K562 (cell line): ENCODE measurements around the gene EGFL6. TPM values are rescaled to one million over a fixed set of nuclear protein-coding genes. Genes with fewer than 3 reads are reported as not detected.

ENCODE experiments used
- CTCF ChIP-seq, 3 experiments: IDR thresholded peaks in 2 of 3; conservative IDR thresholded peaks in 1 of 3; 2 replicates each; pipeline ENCODE4 v1.5.1; 2011 to 2012; ENCODE audit warnings: low read length in 3 of 3, mild to moderate bottlenecking in 3 of 3, control low read depth in 2 of 3, improper control_type of control experiment in 1 of 3, inconsistent platforms in 1 of 3, low read depth in 1 of 3, mixed read lengths in 1 of 3, moderate library complexity in 1 of 3; ENCODE audit not compliant: insufficient read depth in 2 of 3
- DPF2 ChIP-seq: fragments of 450-650 bp; IDR thresholded peaks from 2 replicates; pipeline ENCODE4 v1.6.1; 2016
- FOXM1 ChIP-seq, 2 experiments: fragments of 450-650 bp in 1 of 2; sonication (generic) in 1 of 2; formaldehyde crosslinking in 1 of 2; IDR thresholded peaks; 2 replicates each; pipeline versions ENCODE4 v1.6.1 to v1.9.0; 2017 to 2022; ENCODE audit warnings: low read depth in 2 of 2, mild to moderate bottlenecking in 2 of 2, missing genetic modification reagents in 1 of 2, moderate library complexity in 1 of 2
- MCM3 ChIP-seq: fragments of 450-650 bp; IDR thresholded peaks from 2 replicates; pipeline ENCODE4 v1.6.1; 2016
- MCM5 ChIP-seq: fragments of 450-650 bp; IDR thresholded peaks from 2 replicates; pipeline ENCODE4 v1.6.1; 2016; ENCODE audit warnings: low read depth
- MECOM ChIP-seq: fragments of 250-450 bp; sonication (Bioruptor Pico); IDR thresholded peaks from 2 replicates; pipeline ENCODE4 v1.8.0; 2022; ENCODE audit warnings: inconsistent platforms
- MITF ChIP-seq: IDR thresholded peaks from 2 replicates; pipeline ENCODE4 v1.6.1; 2014; ENCODE audit warnings: antibody characterized with exemption
- MYBL2 ChIP-seq, 2 experiments: fragments of 450-650 bp in 1 of 2; sonication (generic) in 1 of 2; formaldehyde crosslinking in 1 of 2; IDR thresholded peaks; 2 replicates each; pipeline versions ENCODE4 v1.6.1 to v1.8.1; 2017 to 2022; ENCODE audit warnings: borderline replicate concordance in 1 of 2, inconsistent platforms in 1 of 2, low read depth in 1 of 2, mild to moderate bottlenecking in 1 of 2, missing genetic modification reagents in 1 of 2, moderate library complexity in 1 of 2
- NR2F6 ChIP-seq: fragments of 450-650 bp; formaldehyde crosslinking; IDR thresholded peaks from 2 replicates; pipeline ENCODE4 v1.4.0; 2020; ENCODE audit warnings: mild to moderate bottlenecking
- POLR3A ChIP-seq: IDR thresholded peaks from 2 replicates; pipeline ENCODE4 v1.6.1; 2011; ENCODE audit warnings: borderline replicate concordance, mild to moderate bottlenecking, moderate library complexity; ENCODE audit not compliant: insufficient read length, insufficient read depth; ENCODE audit errors: extremely low read depth
- SMAD3 ChIP-seq: fragments of 450-650 bp; formaldehyde crosslinking; conservative IDR thresholded peaks from 2 replicates; pipeline ENCODE4 v1.4.0; 2020; ENCODE audit warnings: mild to moderate bottlenecking
- SMC3 ChIP-seq: conservative IDR thresholded peaks from 2 replicates; pipeline ENCODE4 v1.6.1; 2011; ENCODE audit warnings: low read depth, low read length, improper control_type of control experiment; ENCODE audit not compliant: insufficient read depth
- ZNF764 ChIP-seq: fragments of 250-450 bp; sonication (Bioruptor Pico); IDR thresholded peaks from 2 replicates; pipeline ENCODE4 v1.4.0; 2020; ENCODE audit warnings: low read depth, mild to moderate bottlenecking, moderate library complexity
- polyA plus RNA-seq, 8 experiments: library from polyadenylated mRNA; depleted of rRNA in 4 of 8; stranded (reverse) in 5 of 8; unstranded in 3 of 8; fragments of >200 nt; fragmentation: Nextera tagmentation in 2 of 8; fragmentation: Illumina TruSeq in 1 of 8; extraction: Ambion mirVana in 2 of 8; extraction: Trizol in 1 of 8; gene quantifications; 2 replicates each; pipeline versions ENCODE4 v1.2.1 to v1.2.3, GENCODE V29; 2011 to 2014; ENCODE audit warnings: inconsistent platforms in 1 of 8, missing spikeins in 1 of 8
- total RNA-seq, 7 experiments: library from RNA; depleted of rRNA in 6 of 7; stranded (reverse); fragments of >200 nt in 6 of 7; fragmentation: Illumina TruSeq in 2 of 7; extraction: Trizol in 2 of 7; gene quantifications; 2 replicates each; pipeline versions ENCODE4 v1.2.1 to v1.2.3, GENCODE V29; 2011 to 2021; ENCODE audit warnings: low replicate concordance in 1 of 7
- TF ChIP-seq, protein P1 (sequence below): fragments of 250-450 bp; sonication (Bioruptor Pico); IDR thresholded peaks from 2 replicates; pipeline ENCODE4 v1.4.0; 2020; ENCODE audit warnings: mild to moderate bottlenecking, moderate library complexity
- TF ChIP-seq, protein P2 (sequence below): sonication (generic); formaldehyde crosslinking; IDR thresholded peaks from 2 replicates; pipeline ENCODE4 v1.8.1; 2022; ENCODE audit warnings: missing genetic modification reagents
- TF ChIP-seq, protein P3 (sequence below): fragments of 450-650 bp; formaldehyde crosslinking; IDR thresholded peaks from 2 replicates; pipeline ENCODE4 v1.4.0; 2022; ENCODE audit warnings: missing genetic modification characterization

The EGFL6 gene
- total and polyA plus RNA-seq, 9 of the 15 experiments (the other 6 are each of a cell fraction or from before 2014, with no cell fraction given), result 0.01 TPM; not detected in 8

GRCh38 chrX:13658602-13659001 is 89.2 kb downstream of the EGFL6 start (continued):
- TF ChIP-seq CTCF (IDR thresholded peaks at IDR 0.05 in 2 of 3, conservative IDR thresholded peaks at IDR 0.05 in 1 of 3; ENCODE audit: insufficient read depth in 2 of 3, low read depth in 1 of 3, low read length in 3 of 3), result peak; percentile 52 to 72 (median 55); a peak in 5 of 6 replicates
- no peak for TF ChIP-seq MITF
- peak; percentile 22; the same call in 1 of the 2 replicates for TF ChIP-seq FOXM1 (IDR thresholded peaks at IDR 0.05; ENCODE audit: low read depth)
- no peak for TF ChIP-seq FOXM1 (CRISPR knock-in tag; IDR thresholded peaks at IDR 0.05; ENCODE audit: low read depth)
- peak; percentile 57; the same call in 1 of the 2 replicates for TF ChIP-seq SMC3
- TF ChIP-seq MCM3, result no peak
- TF ChIP-seq POLR3A, result no peak
- TF ChIP-seq ZNF764 (CRISPR knock-in tag), result no peak
- no peak for TF ChIP-seq MYBL2 (IDR thresholded peaks at IDR 0.05; ENCODE audit: low read depth)
- no peak for TF ChIP-seq MYBL2 (CRISPR knock-in tag; IDR thresholded peaks at IDR 0.05; ENCODE audit: borderline replicate concordance)
- TF ChIP-seq MECOM (CRISPR knock-in tag), result no peak
- no peak for TF ChIP-seq NR2F6
- no peak for TF ChIP-seq DPF2
- TF ChIP-seq, protein P1, sequence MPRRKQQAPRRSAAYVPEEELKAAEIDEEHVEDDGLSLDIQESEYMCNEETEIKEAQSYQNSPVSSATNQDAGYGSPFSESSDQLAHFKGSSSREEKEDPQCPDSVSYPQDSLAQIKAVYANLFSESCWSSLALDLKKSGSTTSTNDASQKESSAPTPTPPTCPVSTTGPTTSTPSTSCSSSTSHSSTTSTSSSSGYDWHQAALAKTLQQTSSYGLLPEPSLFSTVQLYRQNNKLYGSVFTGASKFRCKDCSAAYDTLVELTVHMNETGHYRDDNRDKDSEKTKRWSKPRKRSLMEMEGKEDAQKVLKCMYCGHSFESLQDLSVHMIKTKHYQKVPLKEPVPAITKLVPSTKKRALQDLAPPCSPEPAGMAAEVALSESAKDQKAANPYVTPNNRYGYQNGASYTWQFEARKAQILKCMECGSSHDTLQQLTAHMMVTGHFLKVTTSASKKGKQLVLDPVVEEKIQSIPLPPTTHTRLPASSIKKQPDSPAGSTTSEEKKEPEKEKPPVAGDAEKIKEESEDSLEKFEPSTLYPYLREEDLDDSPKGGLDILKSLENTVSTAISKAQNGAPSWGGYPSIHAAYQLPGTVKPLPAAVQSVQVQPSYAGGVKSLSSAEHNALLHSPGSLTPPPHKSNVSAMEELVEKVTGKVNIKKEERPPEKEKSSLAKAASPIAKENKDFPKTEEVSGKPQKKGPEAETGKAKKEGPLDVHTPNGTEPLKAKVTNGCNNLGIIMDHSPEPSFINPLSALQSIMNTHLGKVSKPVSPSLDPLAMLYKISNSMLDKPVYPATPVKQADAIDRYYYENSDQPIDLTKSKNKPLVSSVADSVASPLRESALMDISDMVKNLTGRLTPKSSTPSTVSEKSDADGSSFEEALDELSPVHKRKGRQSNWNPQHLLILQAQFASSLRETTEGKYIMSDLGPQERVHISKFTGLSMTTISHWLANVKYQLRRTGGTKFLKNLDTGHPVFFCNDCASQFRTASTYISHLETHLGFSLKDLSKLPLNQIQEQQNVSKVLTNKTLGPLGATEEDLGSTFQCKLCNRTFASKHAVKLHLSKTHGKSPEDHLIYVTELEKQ (CRISPR knock-in tag), result no peak
- no peak for TF ChIP-seq MCM5
- TF ChIP-seq SMAD3 (CRISPR knock-in tag), result no peak
- TF ChIP-seq, protein P2, sequence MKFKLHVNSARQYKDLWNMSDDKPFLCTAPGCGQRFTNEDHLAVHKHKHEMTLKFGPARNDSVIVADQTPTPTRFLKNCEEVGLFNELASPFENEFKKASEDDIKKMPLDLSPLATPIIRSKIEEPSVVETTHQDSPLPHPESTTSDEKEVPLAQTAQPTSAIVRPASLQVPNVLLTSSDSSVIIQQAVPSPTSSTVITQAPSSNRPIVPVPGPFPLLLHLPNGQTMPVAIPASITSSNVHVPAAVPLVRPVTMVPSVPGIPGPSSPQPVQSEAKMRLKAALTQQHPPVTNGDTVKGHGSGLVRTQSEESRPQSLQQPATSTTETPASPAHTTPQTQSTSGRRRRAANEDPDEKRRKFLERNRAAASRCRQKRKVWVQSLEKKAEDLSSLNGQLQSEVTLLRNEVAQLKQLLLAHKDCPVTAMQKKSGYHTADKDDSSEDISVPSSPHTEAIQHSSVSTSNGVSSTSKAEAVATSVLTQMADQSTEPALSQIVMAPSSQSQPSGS (CRISPR knock-in tag), result no peak
- TF ChIP-seq, protein P3, sequence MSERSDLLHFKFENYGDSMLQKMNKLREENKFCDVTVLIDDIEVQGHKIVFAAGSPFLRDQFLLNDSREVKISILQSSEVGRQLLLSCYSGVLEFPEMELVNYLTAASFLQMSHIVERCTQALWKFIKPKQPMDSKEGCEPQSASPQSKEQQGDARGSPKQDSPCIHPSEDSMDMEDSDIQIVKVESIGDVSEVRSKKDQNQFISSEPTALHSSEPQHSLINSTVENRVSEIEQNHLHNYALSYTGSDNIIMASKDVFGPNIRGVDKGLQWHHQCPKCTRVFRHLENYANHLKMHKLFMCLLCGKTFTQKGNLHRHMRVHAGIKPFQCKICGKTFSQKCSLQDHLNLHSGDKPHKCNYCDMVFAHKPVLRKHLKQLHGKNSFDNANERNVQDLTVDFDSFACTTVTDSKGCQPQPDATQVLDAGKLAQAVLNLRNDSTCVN, result no peak
